MM.1S (cell line): Measurements from ENCODE around the gene TDRD6.
"Not testable (repeated sequence)": the region's sequence is repeated elsewhere in the genome, so short reads cannot be mapped to it uniquely, and the experiment has no call there.

Source experiments
- DNase-seq: peaks from one replicate; pipeline ENCODE4 v3.0.0-alpha.2; 2015
- H2AFZ ChIP-seq: fragments of 300-600 bp; sonication (generic); 2 replicates; pipeline ENCODE4 v1.6.0; 2016; ENCODE audit warnings: antibody characterized with exemption, low read length
- H3F3A ChIP-seq: fragments of 300-600 bp; sonication (generic); 2 replicates; pipeline ENCODE4 v1.6.1; 2016; ENCODE audit warnings: mild to moderate bottlenecking, antibody characterized with exemption, low read length, moderate library complexity, mixed read lengths; ENCODE audit not compliant: insufficient read depth
- H3K27ac ChIP-seq: fragments of 300-600 bp; sonication (generic); 2 replicates; pipeline ENCODE4 v1.5.1; 2016; ENCODE audit warnings: mild to moderate bottlenecking, low read length
- H3K27me3 ChIP-seq: fragments of 300-600 bp; sonication (generic); replicated peaks from 2 replicates; pipeline ENCODE4 v1.6.0; 2016; ENCODE audit warnings: low read length; ENCODE audit not compliant: insufficient read depth
- H3K36me3 ChIP-seq: fragments of 300-600 bp; sonication (generic); replicated peaks from 2 replicates; pipeline ENCODE4 v1.6.1; 2016; ENCODE audit warnings: mild to moderate bottlenecking, low read length, mixed read lengths; ENCODE audit not compliant: insufficient read depth
- H3K4me1 ChIP-seq: fragments of 300-600 bp; sonication (generic); 2 replicates; pipeline ENCODE4 v1.6.1; 2016; ENCODE audit warnings: low read length, mixed read lengths
- H3K4me2 ChIP-seq: fragments of 300-600 bp; sonication (generic); 2 replicates; pipeline ENCODE4 v1.6.0; 2016; ENCODE audit warnings: low read depth, low read length
- H3K4me3 ChIP-seq: fragments of 300-600 bp; sonication (generic); 2 replicates; pipeline ENCODE4 v1.5.1; 2016; ENCODE audit warnings: low read length, mixed read lengths
- H3K79me2 ChIP-seq: fragments of 300-600 bp; sonication (generic); 2 replicates; pipeline ENCODE4 v1.6.1; 2016; ENCODE audit warnings: mixed run types, low read length, mixed read lengths
- H3K9ac ChIP-seq: fragments of 300-600 bp; sonication (generic); 2 replicates; pipeline ENCODE4 v1.6.1; 2016; ENCODE audit warnings: low read length, mixed read lengths
- H3K9me2 ChIP-seq: fragments of 300-600 bp; sonication (generic); replicated peaks from 2 replicates; pipeline ENCODE4 v1.6.1; 2016; ENCODE audit warnings: mild to moderate bottlenecking, low read length, mixed read lengths; ENCODE audit not compliant: insufficient read depth
- H3K9me3 ChIP-seq: fragments of 300-600 bp; sonication (generic); replicated peaks from 2 replicates; pipeline ENCODE4 v1.6.1; 2016; ENCODE audit warnings: mild to moderate bottlenecking, low read length, mixed read lengths; ENCODE audit not compliant: insufficient read depth
- H4K20me1 ChIP-seq: fragments of 300-600 bp; sonication (generic); 2 replicates; pipeline ENCODE4 v1.6.1; 2016; ENCODE audit warnings: mild to moderate bottlenecking, low read length, moderate library complexity, mixed read lengths; ENCODE audit not compliant: insufficient read depth
- CTCF ChIP-seq: fragments of 300-600 bp; sonication (generic); IDR thresholded peaks from 2 replicates; pipeline ENCODE4 v1.5.1; 2016; ENCODE audit warnings: antibody characterized with exemption, low read length, mixed read lengths
- EZH2 ChIP-seq: fragments of 300-600 bp; sonication (generic); optimal IDR thresholded peaks from 2 replicates; pipeline ENCODE3; 2017; ENCODE audit warnings: low read depth, mild to moderate bottlenecking, antibody characterized with exemption, low read length, mixed read lengths
- EZH2phosphoT487 ChIP-seq: fragments of 300-600 bp; sonication (generic); IDR thresholded peaks from 2 replicates; pipeline ENCODE4 v1.6.1; 2018; ENCODE audit warnings: antibody characterized with exemption, low read length

TDRD6 gene

DNA sequence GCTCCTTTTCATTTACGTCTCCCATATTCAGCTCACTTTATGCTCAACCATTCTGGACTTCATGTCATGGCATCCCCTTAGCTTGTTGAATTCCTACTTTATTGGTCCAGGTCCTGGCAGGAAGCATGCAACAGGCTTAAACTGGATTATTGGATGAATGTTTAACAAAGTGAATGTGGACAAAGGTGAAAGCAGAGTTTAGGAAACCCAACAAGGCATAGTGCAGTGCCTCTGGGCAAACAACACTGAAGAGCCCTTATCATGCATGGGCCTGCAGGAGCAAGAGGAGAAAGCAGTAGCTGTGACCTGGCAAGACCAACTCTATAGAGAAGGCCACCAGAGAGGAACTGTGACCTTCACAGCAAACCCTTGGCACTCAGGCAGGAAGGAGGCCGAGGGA, 53.8 kb downstream of the TDRD6 start:
- TF ChIP-seq EZH2phosphoT487 (no peak), CTCF (no peak), EZH2 (no peak)
- Histone ChIP-seq H3K9me2 (no peaks in the 10 kb centered on the region), H3K9me3 (no peaks in the 10 kb centered on the region), H4K20me1 (no peaks in the 10 kb centered on the region), H3K79me2 (no peaks in the 10 kb centered on the region), H3K27ac (no peak overlapping the region), H3K9ac (no peak overlapping the region), H3K36me3 (no peaks in the 10 kb centered on the region), H3K4me2 (no peak overlapping the region), H3K4me1 (no peaks in the 10 kb centered on the region), H2AFZ (no peak overlapping the region), H3F3A (no peaks in the 10 kb centered on the region), H3K4me3 (no peak overlapping the region), H3K27me3 (no peaks in the 10 kb centered on the region)
- DNase-seq = no peak

GRCh38 chr6:46741910-46742309, 54.2 kb downstream of the TDRD6 start:
- no peak for DNase-seq
- no peak overlapping the region for H2AFZ ChIP-seq
- H3K36me3 ChIP-seq = no peaks in the 10 kb centered on the region
- H3K9me3 ChIP-seq = no peaks in the 10 kb centered on the region
- H3K4me1 ChIP-seq = no peaks in the 10 kb centered on the region
- no peaks in the 10 kb centered on the region for H3K79me2 ChIP-seq
- no peak overlapping the region for H3K9ac ChIP-seq
- H3K27me3 ChIP-seq = no peaks in the 10 kb centered on the region
- H3K27ac ChIP-seq = no peak overlapping the region
- H3F3A ChIP-seq = no peaks in the 10 kb centered on the region
- H3K9me2 ChIP-seq = no peaks in the 10 kb centered on the region
- H4K20me1 ChIP-seq = no peaks in the 10 kb centered on the region
- no peak for TF ChIP-seq EZH2phosphoT487
- TF ChIP-seq CTCF = no peak
- H3K4me2 ChIP-seq = no peak overlapping the region
- no peak overlapping the region for H3K4me3 ChIP-seq

DNA sequence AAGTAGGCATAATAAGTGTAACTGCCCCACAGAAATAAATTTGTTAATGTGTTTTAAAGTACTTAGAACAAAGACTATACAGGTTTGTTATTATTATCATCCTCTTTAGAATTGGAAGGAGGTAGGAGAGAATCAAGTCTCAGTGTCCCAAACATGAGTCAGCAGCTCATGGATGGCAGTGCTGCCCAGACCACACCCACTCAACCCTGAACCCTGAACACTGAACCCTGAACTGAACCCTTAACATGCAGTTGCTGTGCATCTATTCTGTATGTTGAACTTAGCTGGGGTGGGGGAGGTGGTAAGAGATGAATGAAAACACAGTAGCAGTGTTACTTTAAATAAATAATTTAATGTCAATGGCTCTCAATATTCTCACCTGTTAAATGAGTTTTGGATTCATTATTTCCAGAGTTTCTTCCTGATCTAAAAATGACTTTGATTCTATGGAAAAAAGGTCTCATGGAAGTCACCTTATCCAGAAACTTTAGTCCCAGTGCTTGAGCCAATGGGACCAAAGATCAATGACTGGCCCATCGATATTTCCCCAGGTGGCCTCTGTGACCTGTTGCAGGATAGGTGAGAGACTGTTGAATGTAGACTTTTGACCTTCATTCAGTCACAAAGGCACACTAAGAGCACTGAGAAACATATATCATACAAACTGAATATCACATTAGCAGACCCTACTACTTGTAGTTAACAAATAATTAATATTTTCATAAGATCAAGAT, 55.9 kb downstream of the TDRD6 start:
- H3K36me3 ChIP-seq = no peaks in the 10 kb centered on the region
- no peaks in the 10 kb centered on the region for H3K9me2 ChIP-seq

DNA sequence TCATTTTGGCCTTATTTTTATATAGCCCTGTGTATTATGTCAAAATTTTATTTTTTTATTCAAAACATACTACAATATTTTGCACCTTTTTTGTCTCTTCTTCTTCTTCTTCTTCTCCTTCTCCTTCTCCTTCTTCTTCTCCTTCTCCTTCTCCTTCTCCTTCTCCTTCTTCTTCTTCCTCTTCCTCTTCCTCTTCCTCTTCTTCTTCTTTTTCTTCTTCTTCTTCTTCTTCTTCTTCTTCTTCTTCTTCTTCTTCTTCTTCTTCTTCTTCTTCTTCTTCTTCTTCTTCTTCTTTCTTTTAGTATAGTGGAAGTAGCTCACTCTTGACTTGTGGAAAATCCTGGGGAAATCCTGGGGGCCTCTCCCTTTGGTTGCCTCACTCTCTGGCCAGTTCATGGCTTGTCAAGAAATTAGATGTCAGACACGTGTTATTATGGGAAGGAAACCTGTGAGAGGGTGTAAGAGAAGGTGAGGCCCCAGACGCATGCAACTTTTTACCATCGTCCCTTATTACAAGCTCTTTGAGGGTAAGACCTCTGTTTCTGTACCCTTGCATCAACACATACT, 56.6 kb downstream of the TDRD6 start:
- H3K4me1 ChIP-seq, H2AFZ ChIP-seq, H3K27ac ChIP-seq, H3K4me2 ChIP-seq, H3F3A ChIP-seq, H3K9me3 ChIP-seq, DNase-seq, H3K9ac ChIP-seq, H3K27me3 ChIP-seq, H3K9me2 ChIP-seq, H3K4me3 ChIP-seq, H4K20me1 ChIP-seq, H3K79me2 ChIP-seq, H3K36me3 ChIP-seq: not testable (repeated sequence)

More for the DNA sequence above, 55.9 kb downstream of the TDRD6 start:
- H3K27ac ChIP-seq = no peak overlapping the region
- TF ChIP-seq EZH2 (no peak), EZH2phosphoT487 (no peak), CTCF (no peak)
- no peak overlapping the region for H3K9ac ChIP-seq
- H2AFZ ChIP-seq = no peak overlapping the region
- H3K79me2 ChIP-seq = no peaks in the 10 kb centered on the region
- H4K20me1 ChIP-seq = no peaks in the 10 kb centered on the region
- no peak for DNase-seq
- H3K4me3 ChIP-seq = no peak overlapping the region
- no peaks in the 10 kb centered on the region for H3K4me1 ChIP-seq
- no peak overlapping the region for H3K4me2 ChIP-seq
- H3K27me3 ChIP-seq = no peaks in the 10 kb centered on the region
- no peaks in the 10 kb centered on the region for H3K9me3 ChIP-seq
- no peaks in the 10 kb centered on the region for H3F3A ChIP-seq
